ENCODE results near the gene ACAT1.
"Not testable (repeated sequence)": the region's sequence is repeated elsewhere in the genome, so short reads cannot be mapped to it uniquely, and the experiment has no call there.

ACAT1 gene

GRCh38 chr11:108137212-108137611, 15.8 kb downstream of the ACAT1 start:
- Histone ChIP-seq H3K27ac (peak overlapping the region in 2 of 21 experiments; percentile 21 to 51), H3K4me3 (no peak overlapping the region)

DNA sequence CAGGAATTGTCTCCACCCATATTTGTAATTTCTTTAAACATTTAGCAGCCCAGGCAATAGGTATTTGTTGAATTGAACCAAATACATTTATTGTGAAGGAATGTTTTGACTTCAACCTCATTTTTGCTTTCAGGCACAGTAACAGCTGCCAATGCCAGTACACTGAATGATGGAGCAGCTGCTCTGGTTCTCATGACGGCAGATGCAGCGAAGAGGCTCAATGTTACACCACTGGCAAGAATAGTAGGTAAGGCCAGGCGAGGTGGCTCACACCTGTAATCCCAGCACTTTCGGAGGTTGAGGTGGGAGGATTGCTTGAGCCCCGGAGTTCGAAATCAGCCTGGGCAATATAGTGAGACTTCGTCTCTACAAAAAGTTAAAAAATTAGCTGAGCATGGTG, 20.9 kb downstream of the ACAT1 start:
- H3K27ac ChIP-seq, result no peak overlapping the region
- no peak overlapping the region for H3K4me3 ChIP-seq

- H3K4me3 ChIP-seq, result no peak overlapping the region
- H3K27ac ChIP-seq, result no peak overlapping the region
Measured at GRCh38 chr11:108144615-108145014, 23.2 kb downstream of the ACAT1 start.

GRCh38 chr11:108147150-108147549, 25.8 kb downstream of the ACAT1 start:
- Histone ChIP-seq H3K27ac (no peak overlapping the region), H3K4me3 (no peak overlapping the region)

- H3K27ac ChIP-seq, result no peak overlapping the region
- no peak overlapping the region for H3K4me3 ChIP-seq
Measured at GRCh38 chr11:108148556-108148955, 27.2 kb downstream of the ACAT1 start.

DNA sequence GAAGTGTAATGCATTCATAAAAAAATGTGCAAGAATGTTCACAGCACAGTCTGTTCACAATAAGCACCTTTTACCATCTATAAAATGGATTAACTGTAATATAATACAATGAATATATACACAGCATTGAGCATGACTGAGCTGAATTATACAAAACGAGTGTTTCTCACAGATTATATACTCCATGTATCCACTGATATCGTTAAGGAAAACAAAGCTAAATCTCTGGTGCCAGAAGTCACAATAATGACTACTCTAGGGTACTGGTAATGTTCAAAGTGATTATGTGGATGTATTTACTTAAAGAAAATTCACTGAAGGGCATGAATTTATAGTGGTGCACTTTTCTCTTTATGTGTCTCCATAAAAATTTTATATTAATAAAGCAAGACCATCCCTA, 33.2 kb downstream of the ACAT1 start:
- H3K27ac ChIP-seq, result no peak overlapping the region

DNA sequence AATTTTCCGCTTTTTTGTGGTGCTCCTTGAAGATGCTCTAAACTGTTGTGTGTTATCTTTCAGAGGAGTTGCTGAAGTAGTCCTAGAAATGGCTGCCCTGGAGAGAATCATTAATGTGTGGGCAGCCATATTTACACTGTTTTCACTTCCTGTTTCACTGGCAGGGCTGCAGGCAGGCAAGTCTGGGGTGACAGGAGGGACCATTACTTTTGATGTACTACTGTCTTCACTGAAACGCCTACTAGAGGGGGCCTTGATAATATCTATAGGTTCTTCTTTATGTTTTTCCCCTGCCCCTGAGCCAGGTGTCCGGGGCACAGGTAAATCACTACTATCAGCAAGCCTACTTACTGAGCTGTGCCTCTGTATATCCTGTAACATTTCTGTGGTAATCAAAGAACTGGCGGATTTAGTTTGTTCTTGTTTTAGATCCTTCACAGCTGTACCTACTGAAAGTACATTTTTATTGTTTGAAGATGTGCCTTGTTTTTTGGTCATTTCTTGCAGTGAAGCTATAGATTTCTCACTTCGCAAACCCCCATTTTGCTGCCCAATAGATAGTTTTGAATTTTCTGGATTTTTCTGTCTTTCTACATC, 39.7 kb downstream of the ACAT1 start:
- Histone ChIP-seq H3K4me3 (no peak overlapping the region), H3K27ac (peak overlapping the region in 1 of 21 experiments; percentile 64)

More for the DNA sequence above, 33.2 kb downstream of the ACAT1 start:
- no peak overlapping the region for H3K4me3 ChIP-seq

- H3K27ac ChIP-seq, H3K4me3 ChIP-seq: not testable (repeated sequence)
Measured at GRCh38 chr11:108162878-108163277, 41.5 kb downstream of the ACAT1 start.

GRCh38 chr11:108167624-108168023, 46.3 kb downstream of the ACAT1 start:
- H3K4me3 ChIP-seq, result no peak overlapping the region
- no peak overlapping the region for H3K27ac ChIP-seq

DNA sequence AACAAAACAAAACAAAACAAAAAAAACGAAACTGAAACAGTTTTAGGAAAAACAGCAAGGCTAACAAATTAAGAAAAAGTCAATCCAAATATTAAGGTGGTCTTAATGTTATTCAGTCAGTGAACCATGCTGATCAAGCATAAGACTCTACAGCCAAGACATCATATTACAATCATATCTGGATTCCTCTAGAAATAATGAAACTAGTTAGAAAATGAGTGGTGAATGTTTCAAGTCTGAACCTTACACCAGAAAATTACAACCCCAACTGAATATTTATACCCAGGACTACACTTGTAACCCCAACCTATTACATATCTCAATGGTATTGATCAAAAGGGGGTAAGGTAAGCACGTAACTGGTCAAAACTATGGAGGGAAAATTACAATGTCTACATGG, 48.8 kb downstream of the ACAT1 start:
- H3K27ac ChIP-seq, result peak overlapping the region in 9 of 21 experiments; percentile 2 to 66 (median 31)
- no peak overlapping the region for H3K4me3 ChIP-seq

- Histone ChIP-seq H3K4me3 (no peak overlapping the region), H3K27ac (no peak overlapping the region)
Measured at GRCh38 chr11:108177570-108177969, 56.2 kb downstream of the ACAT1 start.

DNA sequence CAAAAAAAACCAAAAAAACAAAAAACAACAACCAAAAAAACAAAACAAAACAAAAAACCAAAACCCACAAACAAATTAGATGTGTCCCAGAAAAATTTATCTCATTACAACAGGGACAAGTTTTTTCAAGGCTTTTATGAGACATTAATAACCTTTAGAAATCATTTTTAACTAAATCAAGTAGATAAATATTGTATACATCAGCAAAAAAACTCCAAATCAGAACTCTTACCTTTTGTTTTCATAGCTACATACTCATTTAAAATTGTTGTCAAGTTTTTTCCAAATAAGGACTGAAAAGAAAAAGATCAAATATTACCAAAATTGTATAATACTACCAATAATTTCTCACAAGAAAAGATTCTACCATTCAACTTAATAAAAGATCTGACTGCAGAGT, 72.4 kb downstream of the ACAT1 start:
- H3K27ac ChIP-seq, result no peak overlapping the region

GRCh38 chr11:108196901-108197300, 75.5 kb downstream of the ACAT1 start:
- no peak overlapping the region for H3K4me3 ChIP-seq
- no peak overlapping the region for H3K27ac ChIP-seq

More for the DNA sequence above, 72.4 kb downstream of the ACAT1 start:
- H3K4me3 ChIP-seq, result no peak overlapping the region

Data from skin epidermis (tissue), 12 donors.